Left ventricle myocardium superior (tissue), 1 donor: ENCODE results near the gene RTP5. TPM values are rescaled to one million over a fixed set of nuclear protein-coding genes. Genes with fewer than 3 reads are reported as not detected.
"Not testable (repeated sequence)": the region's sequence is repeated elsewhere in the genome, so short reads cannot be mapped to it uniquely, and the experiment has no call there.

Source experiments
- ATAC-seq: fragments of 200-7000 bp; cut with Tn5 transposase; one replicate; pipeline ENCODE4 v1.9.1; 2020; ENCODE audit warnings: mild to moderate bottlenecking, moderate library complexity
- DNase-seq: peaks from one replicate; pipeline ENCODE4 v3.0.0-alpha.2; 2020
- intact Hi-C: fragments of 100-400 bp; cut with micrococcal nuclease; formaldehyde crosslinking; loops from one replicate; pipeline ENCODE4 v1.11.0; 2022
- long read RNA-seq: library from polyadenylated mRNA; unstranded; transcript quantifications from one replicate; pipeline ENCODE4 v2.0.0, GENCODE V29; 2021
- total RNA-seq: library from RNA; stranded (reverse); fragmentation: NEBNext Ultra II Directional; extraction: Animal tissue kit (Norgen Biotek cat#: 25700); gene quantifications from one replicate; pipeline ENCODE4 v1.2.1, GENCODE V29; 2021
- donor health status: DM: no; HTN: yes; CAD: no; lungs with severe emphysema.

RTP5 gene
- not detected for total RNA-seq
- long read RNA-seq = 0 reads

DNA sequence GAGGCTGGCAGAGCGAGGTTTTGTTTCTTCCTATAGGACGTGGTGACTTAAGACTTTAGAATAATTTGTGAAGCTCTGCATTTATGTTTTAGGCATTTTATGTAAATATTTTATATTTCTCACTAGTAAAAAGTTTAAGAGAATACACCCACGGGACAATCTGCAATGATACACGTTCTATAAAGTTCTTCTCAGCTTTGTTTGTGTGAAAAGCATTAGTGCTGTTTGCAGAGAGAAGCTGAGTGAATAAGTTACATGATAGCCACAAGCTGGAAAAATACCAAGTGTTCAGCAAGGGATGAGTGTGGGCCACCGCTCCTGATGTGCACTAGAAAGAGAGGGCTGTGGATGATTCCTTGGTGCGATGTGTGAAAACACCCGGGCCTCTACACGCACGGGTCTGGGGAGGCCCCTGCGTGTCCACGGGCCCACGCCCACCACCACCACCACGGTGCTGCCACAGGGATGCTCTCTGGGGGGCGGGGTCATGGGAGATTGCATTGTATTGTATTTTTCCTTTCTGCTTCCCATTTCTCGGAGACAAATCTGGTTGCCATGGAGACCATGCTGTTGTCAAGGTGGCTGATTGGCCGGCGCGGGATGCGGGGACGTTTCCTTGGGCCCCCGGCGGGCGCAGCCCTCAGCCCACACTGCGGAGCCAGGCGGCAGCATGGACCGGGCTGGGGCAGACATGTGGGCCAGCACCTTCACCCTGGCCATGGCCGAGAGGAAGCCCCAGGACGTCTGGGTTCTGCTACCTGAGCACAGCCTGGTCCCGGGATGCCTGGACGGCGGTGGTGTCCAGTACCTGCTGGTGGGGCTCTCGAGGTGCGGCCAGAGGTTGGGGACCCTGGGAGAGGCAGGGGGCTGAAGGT is at the start of gene RTP5:
Gene RTP5, plus strand, starts transcription at position 643 of the 875 bp plus-strand sequence. Its CDS starts 28 bp downstream, at position 671.
- intact Hi-C loops = no loop called here
- ATAC-seq = no peak
- peak; percentile 22 for DNase-seq

- DNase-seq, intact Hi-C loops, ATAC-seq: not testable (repeated sequence)
Observed at GRCh38 chr2:241819947-241820624, 49.4 kb upstream of the RTP5 start.

- ATAC-seq (no peak), DNase-seq (no peak)
- intact Hi-C loops = no loop called here
Observed at GRCh38 chr2:241820625-241821384, 48.7 kb upstream of the RTP5 start.

DNA sequence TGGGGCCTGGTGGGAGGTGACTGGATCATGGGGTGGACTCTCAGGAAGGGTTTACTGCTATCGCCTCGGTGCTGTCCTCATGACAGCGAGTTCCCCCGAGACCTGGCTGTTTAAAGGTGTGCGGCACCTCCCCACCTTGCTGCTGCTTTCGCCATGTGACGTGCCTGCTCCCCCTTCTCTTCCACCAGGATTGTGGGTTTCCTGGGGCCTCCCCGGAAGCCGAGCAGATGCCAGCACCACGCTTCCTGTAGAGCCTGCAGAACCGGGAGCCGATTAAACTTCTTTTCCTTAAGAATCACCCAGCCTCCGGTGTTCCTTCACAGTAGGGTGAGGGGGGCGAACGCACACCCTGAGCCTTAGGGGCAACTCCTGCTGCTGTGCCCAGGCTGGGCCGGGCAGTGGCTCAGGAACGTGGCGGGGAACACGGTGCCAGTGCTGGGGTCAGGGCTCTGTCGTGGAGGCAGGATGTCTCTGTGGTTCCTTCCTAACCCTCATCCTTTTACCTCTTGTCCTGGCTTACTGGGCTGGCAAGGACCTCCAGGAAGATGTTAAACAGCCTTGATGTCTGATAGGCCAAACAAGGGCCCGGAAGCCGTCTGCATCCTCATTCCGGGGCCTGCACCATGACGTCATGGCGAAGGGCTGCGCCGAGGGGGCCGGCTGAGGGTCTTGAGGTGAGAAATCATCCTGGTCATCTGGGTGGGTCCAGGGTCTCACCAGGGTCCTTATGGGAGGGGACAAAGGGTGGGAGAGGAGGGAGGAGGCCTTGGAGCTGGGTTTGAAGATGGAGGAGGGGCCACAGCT is 47.9 kb upstream of the RTP5 start:
- DNase-seq (no peak), ATAC-seq (no peak)
- intact Hi-C loops = no loop called here

- no peak for DNase-seq
- ATAC-seq = no peak
- intact Hi-C loops = no loop called here
Observed at GRCh38 chr2:241822264-241822623, 47.3 kb upstream of the RTP5 start.

DNA sequence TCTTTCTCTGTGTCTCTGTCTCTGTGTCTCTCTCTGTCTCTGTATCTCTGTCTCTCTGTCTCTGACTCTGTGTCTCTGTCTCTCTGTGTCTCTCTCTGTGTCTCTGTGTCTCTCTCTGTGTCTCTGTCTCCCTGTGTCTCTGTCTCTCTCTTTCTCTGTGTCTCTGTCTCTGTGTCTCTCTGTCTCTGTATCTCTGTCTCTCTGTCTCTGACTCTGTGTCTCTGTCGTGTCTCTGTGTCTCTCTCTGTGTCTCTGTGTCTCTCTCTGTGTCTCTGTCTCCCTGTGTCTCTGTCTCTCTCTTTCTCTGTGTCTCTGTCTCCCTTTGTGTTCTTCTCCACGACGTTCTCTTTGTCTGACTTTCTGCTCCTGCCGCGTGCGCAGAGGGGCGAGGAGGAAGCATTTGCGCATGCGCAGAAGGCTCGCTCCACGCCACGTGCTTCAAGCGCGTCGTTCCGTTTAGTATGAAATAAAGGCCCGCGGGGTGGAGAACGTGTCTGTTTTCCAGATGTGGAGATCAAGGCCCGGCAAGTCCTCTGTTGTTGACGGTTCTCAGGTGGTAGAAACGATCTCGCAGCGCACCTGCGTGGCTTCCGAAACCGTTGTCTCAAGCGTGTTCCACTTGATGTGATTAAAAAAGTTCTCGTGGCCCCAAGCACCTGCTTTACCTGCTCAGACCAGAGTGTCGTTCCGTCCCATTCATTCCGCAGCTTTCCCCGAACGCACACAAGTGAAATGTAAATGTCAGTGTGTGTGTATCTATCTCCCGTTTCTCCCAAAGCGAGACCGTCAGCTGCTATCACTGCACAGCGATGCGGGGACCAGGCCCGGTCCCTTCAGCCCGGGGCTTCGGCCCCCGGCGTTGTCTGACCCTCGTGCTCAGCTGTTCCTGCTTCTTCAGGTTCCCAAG is 45.7 kb upstream of the RTP5 start:
- intact Hi-C loops, DNase-seq, ATAC-seq: not testable (repeated sequence)

DNA sequence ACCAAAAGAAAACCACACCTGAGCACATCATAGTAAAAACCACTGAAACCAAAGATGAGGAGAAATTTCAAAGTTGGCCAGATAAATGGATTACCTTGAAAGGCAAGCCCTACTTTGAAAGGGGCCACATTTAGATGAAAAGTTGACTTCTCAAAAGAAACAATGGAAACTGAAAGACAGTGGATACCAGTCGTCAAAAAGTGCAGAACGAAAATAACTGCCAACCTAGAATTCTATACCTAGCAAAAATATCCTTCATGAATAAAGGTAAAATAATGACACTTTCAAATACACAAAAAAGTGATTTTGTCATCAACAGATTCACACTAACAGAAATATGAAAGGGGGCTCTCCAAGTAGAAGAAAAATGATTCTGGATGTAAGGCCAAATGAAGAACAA is 42.1 kb upstream of the RTP5 start:
- ATAC-seq = no peak
- intact Hi-C loops = no loop called here
- no peak for DNase-seq

- DNase-seq = no peak
- ATAC-seq = no peak
- intact Hi-C loops = no loop called here
Observed at GRCh38 chr2:241833101-241833663, 36.3 kb upstream of the RTP5 start.

DNA sequence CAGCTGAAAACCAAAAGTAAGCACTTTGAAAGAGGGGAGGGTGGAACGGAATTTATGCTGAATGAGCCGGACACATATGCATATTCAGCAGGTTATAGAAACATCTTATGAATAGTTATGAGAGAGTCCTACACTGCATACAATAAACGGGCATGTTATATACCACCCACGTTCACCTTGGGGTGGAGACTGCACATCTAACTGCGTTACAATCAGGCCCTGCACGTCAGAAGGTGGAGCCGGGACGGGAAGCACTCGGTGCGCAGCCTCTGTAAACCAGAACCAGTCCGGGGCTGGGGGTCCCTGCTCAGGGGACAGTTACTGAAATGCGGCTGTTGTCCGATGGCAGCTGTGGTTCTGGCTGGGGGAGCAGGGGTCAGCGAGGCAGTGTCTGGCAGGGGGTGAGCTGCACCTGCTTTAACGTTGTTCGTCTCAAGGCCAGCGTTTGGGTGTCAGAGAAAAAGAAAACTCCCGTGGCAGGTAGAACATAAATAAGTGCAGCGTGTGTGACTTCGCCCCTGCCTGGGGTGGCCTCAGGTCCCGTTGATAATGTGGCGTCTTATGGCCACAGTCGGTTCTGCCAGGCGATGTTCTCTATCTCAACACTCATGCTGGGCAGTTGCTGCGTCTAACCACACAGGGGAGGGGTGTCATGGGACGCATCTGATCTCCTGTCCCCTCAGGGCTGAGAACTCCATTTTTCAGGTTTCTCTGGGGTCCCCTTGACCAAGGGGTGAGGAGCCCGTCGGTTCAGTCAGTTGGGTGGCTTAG is 35.6 kb upstream of the RTP5 start:
- intact Hi-C loops, ATAC-seq, DNase-seq: not testable (repeated sequence)

DNA sequence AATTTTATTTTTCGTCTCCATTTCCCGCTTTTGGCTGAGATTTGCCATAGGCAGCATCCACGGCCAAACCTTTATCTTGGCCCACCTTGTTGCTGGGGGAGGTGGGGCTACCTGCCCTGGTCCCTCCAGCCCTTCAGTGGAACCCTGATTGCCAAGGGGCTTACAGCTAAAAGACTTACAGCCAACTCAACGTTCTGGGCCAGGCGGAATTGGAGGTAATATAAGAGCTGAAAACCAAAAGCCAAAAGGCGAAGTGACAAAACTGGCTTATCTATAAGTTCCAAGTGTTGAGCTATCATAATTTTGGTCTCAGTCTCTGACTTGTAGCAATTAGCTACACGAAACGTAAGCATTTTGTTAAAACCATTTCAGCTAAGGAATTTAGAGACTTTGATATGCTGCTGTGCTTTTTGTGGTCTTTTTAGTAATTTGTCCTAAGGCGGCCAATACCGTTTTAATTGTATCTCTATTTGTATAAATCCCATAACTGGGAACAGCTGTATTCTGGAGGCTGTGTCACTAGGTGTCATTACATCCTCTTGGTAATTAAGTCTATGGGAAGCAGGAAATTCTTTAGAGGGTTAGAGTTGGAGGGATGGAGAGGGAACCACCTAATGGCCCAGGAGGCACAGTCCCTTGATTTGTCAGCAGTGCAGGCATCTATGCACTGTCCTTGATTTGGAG is 34.9 kb upstream of the RTP5 start:
- intact Hi-C loops = no loop called here
- ATAC-seq = no peak
- no peak for DNase-seq

DNA sequence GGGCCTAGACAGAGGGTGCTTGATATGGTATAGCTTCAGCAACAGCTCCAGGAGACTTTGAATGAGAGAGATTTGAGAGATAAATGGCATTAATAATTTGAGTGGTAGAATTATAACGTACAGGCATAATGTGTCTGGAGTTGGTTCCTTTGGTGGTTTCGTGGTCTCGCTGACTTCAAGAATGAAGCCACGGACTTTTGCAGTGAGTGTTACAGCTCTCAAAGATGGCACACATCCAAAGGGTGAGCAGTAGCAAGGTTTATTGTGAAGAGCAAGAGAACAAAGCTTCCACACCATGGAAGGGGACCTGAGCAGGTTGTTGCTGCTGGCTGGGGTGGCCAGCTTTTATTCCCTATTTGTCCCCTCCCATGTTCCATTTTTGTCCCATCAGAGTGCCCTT is 33.9 kb upstream of the RTP5 start:
- DNase-seq = no peak
- intact Hi-C loops = no loop called here
- no peak for ATAC-seq

DNA sequence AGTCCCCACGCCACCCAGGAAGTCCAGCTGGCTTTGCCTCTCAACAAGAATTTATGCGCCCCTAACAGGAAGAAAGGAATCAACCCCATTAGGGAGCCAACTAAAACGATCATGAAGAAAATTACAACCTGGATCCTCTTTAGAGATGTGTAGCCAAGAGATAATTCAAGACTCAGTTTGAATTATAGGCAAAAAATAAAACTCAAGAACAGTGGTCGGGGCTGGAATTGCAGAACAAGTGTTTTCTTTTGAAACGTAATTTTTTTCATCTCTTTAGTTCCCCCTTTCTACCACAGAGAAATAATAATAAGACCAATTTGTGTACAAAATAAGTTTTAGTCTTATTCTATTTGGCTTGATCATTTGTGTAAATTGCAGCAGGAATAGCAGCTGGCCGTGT is 33.2 kb upstream of the RTP5 start:
- ATAC-seq = no peak
- DNase-seq = no peak
- intact Hi-C loops = no loop called here

- ATAC-seq (no peak), DNase-seq (no peak)
- intact Hi-C loops = no loop called here
Observed at GRCh38 chr2:241837197-241837965, 32.1 kb upstream of the RTP5 start.

- intact Hi-C loops = no loop called here
- DNase-seq (peak; percentile 25), ATAC-seq (peak; percentile 63)
Observed at GRCh38 chr2:241841181-241842066, 28.1 kb upstream of the RTP5 start.

GRCh38 chr2:241842067-241842415 is 27.5 kb upstream of the RTP5 start:
- DNase-seq (no peak), ATAC-seq (no peak)
- intact Hi-C loops = no loop called here
